ENCODE data around the gene MAOB. TPM values are rescaled to one million over a fixed set of nuclear protein-coding genes. Genes with fewer than 3 reads are reported as not detected.

MAOB gene
- total RNA-seq, 1 experiment from 2014 or later, result 0.74 TPM

DNA sequence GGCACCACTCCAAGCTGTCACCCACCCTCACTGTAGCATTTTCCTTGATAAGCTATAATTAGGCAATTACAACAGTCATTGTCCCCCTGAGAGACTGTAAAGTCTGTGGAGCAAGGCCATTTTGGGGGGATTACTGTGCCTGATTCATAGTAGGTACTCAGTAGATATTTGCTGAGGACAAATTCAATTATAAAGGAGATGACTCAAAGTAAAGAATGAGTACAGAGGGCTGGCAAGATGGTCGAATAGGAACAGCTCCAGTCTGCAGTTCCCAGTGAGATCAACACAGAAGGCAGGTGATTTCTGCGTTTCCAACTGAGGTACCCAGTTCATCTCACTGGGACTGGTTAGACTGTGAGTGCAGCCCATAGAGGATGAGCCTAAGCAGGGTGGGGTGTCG is 42.0 kb downstream of the MAOB start (continued):
- TF ChIP-seq ZBTB21 (CRISPR knock-in tag; IDR thresholded peaks at IDR 0.05; ENCODE audit: borderline replicate concordance), result no peak

- no peak for DNase-seq (ENCODE audit: low spot score)
- H3K9me3 Mint-ChIP-seq, result no peaks in the 10 kb centered on the region
- H3K4me1 Mint-ChIP-seq, result no peaks in the 10 kb centered on the region
- H3K4me3 Mint-ChIP-seq, result no peak overlapping the region
- no peaks in the 10 kb centered on the region for H3K36me3 Mint-ChIP-seq
- CTCF ChIA-PET, result interaction anchor here (1.1 to 1.5 kb wide), 4 partner anchors 11 to 122 kb away, joined by 3 to 7 read pairs (median 4); no protein-coding TSS in a partner anchor
- POLR2A ChIA-PET, result no interaction called here
- no peak overlapping the region for H3K27ac Mint-ChIP-seq
- H3K27me3 Mint-ChIP-seq (ENCODE audit: low read depth), result no peaks in the 10 kb centered on the region
- no peak for ATAC-seq
- TF ChIP-seq ERG (CRISPR knock-in tag; IDR thresholded peaks at IDR 0.05) (no peak), CTCF (IDR thresholded peaks at IDR 0.05) (0 out of 2 replicates have a peak, but pooled peaks have one; percentile 21), ESRRA (CRISPR knock-in tag; IDR thresholded peaks at IDR 0.05; ENCODE audit: borderline replicate concordance) (no peak)
Observed at GRCh38 chrX:43836435-43837184, 45.6 kb downstream of the MAOB start.

DNA sequence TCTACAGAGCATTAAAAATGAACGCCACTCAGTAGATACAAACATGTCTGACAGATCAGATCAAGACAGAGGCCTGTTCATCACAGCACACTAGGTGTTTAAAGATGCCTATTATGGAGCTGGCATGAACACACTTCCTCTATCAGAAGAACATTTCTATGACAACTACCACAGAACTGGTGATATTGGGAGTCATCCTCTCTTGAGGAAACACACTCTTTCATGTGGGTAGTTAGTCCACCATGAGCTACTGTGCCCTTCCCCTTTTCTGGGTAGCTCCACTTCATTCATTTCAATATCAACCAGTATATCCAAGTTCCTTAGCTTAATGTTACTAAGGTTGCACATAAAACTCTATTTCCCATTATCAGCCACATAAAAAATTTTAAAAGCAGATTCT is 46.7 kb downstream of the MAOB start:
- no peak overlapping the region for H3K27ac Mint-ChIP-seq
- H3K36me3 Mint-ChIP-seq, result no peaks in the 10 kb centered on the region
- no peaks in the 10 kb centered on the region for H3K9me3 Mint-ChIP-seq
- no peak for ATAC-seq
- DNase-seq (ENCODE audit: low spot score), result no peak
- CTCF ChIA-PET, result interaction anchor here (0.8 to 1.5 kb wide), 6 partner anchors 10 to 315 kb away, joined by 3 to 7 read pairs (median 4); no protein-coding TSS in a partner anchor
- H3K27me3 Mint-ChIP-seq (ENCODE audit: low read depth), result no peaks in the 10 kb centered on the region
- POLR2A ChIA-PET, result no interaction called here
- no peak for TF ChIP-seq ZNF219 (CRISPR knock-in tag; IDR thresholded peaks at IDR 0.05; ENCODE audit: borderline replicate concordance)
- no peak for TF ChIP-seq NR1H2 (CRISPR knock-in tag; IDR thresholded peaks at IDR 0.05)
- TF ChIP-seq ZNF263 (CRISPR knock-in tag; IDR thresholded peaks at IDR 0.05; ENCODE audit: low read depth), result no peak
- no peak for TF ChIP-seq USF2 (CRISPR knock-in tag; IDR thresholded peaks at IDR 0.05)
- TF ChIP-seq, protein P1, sequence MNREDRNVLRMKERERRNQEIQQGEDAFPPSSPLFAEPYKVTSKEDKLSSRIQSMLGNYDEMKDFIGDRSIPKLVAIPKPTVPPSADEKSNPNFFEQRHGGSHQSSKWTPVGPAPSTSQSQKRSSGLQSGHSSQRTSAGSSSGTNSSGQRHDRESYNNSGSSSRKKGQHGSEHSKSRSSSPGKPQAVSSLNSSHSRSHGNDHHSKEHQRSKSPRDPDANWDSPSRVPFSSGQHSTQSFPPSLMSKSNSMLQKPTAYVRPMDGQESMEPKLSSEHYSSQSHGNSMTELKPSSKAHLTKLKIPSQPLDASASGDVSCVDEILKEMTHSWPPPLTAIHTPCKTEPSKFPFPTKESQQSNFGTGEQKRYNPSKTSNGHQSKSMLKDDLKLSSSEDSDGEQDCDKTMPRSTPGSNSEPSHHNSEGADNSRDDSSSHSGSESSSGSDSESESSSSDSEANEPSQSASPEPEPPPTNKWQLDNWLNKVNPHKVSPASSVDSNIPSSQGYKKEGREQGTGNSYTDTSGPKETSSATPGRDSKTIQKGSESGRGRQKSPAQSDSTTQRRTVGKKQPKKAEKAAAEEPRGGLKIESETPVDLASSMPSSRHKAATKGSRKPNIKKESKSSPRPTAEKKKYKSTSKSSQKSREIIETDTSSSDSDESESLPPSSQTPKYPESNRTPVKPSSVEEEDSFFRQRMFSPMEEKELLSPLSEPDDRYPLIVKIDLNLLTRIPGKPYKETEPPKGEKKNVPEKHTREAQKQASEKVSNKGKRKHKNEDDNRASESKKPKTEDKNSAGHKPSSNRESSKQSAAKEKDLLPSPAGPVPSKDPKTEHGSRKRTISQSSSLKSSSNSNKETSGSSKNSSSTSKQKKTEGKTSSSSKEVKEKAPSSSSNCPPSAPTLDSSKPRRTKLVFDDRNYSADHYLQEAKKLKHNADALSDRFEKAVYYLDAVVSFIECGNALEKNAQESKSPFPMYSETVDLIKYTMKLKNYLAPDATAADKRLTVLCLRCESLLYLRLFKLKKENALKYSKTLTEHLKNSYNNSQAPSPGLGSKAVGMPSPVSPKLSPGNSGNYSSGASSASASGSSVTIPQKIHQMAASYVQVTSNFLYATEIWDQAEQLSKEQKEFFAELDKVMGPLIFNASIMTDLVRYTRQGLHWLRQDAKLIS (CRISPR knock-in tag; IDR thresholded peaks at IDR 0.05; ENCODE audit: borderline replicate concordance), result no peak
- no peak for TF ChIP-seq KAT7 (CRISPR knock-in tag; IDR thresholded peaks at IDR 0.05; ENCODE audit: borderline replicate concordance)
- TF ChIP-seq ZBTB43 (CRISPR knock-in tag; IDR thresholded peaks at IDR 0.05), result no peak
- TF ChIP-seq HMGA2 (CRISPR knock-in tag; IDR thresholded peaks at IDR 0.05), result no peak
- H3K4me1 Mint-ChIP-seq, result no peaks in the 10 kb centered on the region
- no peak overlapping the region for H3K4me3 Mint-ChIP-seq
